ENCODE measurements around the gene DNPH1.

DNA sequence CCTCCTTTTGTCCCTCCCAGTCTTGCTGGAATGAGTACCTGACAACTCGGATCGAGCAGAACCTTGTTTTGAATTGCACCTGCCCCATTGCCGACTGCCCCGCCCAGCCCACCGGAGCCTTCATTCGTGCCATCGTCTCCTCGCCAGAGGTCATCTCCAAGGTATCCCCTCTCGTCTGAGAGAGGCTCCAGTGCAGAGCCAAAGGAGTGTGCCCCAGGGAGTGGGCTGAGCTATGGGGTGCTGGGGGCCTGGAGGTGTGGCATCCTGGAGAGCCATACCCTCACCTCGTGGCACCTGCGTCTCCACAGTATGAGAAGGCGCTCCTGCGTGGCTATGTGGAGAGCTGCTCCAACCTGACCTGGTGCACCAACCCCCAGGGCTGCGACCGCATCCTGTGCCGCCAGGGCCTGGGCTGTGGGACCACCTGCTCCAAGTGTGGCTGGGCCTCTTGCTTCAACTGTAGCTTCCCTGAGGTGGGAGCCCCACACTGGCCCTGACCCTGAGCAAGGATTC lies 8.8 kb downstream of the DNPH1 start:
- TF ChIP-seq, protein P1, sequence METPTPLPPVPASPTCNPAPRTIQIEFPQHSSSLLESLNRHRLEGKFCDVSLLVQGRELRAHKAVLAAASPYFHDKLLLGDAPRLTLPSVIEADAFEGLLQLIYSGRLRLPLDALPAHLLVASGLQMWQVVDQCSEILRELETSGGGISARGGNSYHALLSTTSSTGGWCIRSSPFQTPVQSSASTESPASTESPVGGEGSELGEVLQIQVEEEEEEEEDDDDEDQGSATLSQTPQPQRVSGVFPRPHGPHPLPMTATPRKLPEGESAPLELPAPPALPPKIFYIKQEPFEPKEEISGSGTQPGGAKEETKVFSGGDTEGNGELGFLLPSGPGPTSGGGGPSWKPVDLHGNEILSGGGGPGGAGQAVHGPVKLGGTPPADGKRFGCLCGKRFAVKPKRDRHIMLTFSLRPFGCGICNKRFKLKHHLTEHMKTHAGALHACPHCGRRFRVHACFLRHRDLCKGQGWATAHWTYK (CRISPR knock-in tag; IDR thresholded peaks at IDR 0.05): no peak
- TF ChIP-seq CBX2 (IDR thresholded peaks at IDR 0.05; ENCODE audit: insufficient read depth, low read length, poor library complexity, severe bottlenecking) (no peak), ELF1 (tag; IDR thresholded peaks at IDR 0.05) (no peak), KHSRP (IDR thresholded peaks at IDR 0.05) (no peak), MYNN (IDR thresholded peaks at IDR 0.05) (no peak), MYNN (CRISPR knock-in tag; IDR thresholded peaks at IDR 0.05) (no peak), POLR2AphosphoS5 (IDR thresholded peaks at IDR 0.05; ENCODE audit: control insufficient read depth, insufficient read depth, low read depth, low read length) (no peak), MEIS2 (IDR thresholded peaks at IDR 0.05; ENCODE audit: partially characterized antibody) (no peak)
- TF ChIP-seq, protein P2, sequence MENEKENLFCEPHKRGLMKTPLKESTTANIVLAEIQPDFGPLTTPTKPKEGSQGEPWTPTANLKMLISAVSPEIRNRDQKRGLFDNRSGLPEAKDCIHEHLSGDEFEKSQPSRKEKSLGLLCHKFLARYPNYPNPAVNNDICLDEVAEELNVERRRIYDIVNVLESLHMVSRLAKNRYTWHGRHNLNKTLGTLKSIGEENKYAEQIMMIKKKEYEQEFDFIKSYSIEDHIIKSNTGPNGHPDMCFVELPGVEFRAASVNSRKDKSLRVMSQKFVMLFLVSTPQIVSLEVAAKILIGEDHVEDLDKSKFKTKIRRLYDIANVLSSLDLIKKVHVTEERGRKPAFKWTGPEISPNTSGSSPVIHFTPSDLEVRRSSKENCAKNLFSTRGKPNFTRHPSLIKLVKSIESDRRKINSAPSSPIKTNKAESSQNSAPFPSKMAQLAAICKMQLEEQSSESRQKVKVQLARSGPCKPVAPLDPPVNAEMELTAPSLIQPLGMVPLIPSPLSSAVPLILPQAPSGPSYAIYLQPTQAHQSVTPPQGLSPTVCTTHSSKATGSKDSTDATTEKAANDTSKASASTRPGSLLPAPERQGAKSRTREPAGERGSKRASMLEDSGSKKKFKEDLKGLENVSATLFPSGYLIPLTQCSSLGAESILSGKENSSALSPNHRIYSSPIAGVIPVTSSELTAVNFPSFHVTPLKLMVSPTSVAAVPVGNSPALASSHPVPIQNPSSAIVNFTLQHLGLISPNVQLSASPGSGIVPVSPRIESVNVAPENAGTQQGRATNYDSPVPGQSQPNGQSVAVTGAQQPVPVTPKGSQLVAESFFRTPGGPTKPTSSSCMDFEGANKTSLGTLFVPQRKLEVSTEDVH (IDR thresholded peaks at IDR 0.05; ENCODE audit: low read depth, partially characterized antibody): no peak
- TF ChIP-seq, protein P3, sequence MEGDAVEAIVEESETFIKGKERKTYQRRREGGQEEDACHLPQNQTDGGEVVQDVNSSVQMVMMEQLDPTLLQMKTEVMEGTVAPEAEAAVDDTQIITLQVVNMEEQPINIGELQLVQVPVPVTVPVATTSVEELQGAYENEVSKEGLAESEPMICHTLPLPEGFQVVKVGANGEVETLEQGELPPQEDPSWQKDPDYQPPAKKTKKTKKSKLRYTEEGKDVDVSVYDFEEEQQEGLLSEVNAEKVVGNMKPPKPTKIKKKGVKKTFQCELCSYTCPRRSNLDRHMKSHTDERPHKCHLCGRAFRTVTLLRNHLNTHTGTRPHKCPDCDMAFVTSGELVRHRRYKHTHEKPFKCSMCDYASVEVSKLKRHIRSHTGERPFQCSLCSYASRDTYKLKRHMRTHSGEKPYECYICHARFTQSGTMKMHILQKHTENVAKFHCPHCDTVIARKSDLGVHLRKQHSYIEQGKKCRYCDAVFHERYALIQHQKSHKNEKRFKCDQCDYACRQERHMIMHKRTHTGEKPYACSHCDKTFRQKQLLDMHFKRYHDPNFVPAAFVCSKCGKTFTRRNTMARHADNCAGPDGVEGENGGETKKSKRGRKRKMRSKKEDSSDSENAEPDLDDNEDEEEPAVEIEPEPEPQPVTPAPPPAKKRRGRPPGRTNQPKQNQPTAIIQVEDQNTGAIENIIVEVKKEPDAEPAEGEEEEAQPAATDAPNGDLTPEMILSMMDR (IDR thresholded peaks at IDR 0.05 in 2 of 3, conservative IDR thresholded peaks at IDR 0.05 in 1 of 3; ENCODE audit: insufficient read depth in 2 of 3, low read depth in 1 of 3, low read length in 3 of 3): no peak
- TF ChIP-seq, protein P4, sequence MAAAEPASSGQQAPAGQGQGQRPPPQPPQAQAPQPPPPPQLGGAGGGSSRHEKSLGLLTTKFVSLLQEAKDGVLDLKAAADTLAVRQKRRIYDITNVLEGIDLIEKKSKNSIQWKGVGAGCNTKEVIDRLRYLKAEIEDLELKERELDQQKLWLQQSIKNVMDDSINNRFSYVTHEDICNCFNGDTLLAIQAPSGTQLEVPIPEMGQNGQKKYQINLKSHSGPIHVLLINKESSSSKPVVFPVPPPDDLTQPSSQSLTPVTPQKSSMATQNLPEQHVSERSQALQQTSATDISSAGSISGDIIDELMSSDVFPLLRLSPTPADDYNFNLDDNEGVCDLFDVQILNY (CRISPR knock-in tag; IDR thresholded peaks at IDR 0.05): no peak
- TF ChIP-seq, protein P5, sequence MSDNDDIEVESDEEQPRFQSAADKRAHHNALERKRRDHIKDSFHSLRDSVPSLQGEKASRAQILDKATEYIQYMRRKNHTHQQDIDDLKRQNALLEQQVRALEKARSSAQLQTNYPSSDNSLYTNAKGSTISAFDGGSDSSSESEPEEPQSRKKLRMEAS (CRISPR knock-in tag; IDR thresholded peaks at IDR 0.05): no peak
- TF ChIP-seq, protein P6, sequence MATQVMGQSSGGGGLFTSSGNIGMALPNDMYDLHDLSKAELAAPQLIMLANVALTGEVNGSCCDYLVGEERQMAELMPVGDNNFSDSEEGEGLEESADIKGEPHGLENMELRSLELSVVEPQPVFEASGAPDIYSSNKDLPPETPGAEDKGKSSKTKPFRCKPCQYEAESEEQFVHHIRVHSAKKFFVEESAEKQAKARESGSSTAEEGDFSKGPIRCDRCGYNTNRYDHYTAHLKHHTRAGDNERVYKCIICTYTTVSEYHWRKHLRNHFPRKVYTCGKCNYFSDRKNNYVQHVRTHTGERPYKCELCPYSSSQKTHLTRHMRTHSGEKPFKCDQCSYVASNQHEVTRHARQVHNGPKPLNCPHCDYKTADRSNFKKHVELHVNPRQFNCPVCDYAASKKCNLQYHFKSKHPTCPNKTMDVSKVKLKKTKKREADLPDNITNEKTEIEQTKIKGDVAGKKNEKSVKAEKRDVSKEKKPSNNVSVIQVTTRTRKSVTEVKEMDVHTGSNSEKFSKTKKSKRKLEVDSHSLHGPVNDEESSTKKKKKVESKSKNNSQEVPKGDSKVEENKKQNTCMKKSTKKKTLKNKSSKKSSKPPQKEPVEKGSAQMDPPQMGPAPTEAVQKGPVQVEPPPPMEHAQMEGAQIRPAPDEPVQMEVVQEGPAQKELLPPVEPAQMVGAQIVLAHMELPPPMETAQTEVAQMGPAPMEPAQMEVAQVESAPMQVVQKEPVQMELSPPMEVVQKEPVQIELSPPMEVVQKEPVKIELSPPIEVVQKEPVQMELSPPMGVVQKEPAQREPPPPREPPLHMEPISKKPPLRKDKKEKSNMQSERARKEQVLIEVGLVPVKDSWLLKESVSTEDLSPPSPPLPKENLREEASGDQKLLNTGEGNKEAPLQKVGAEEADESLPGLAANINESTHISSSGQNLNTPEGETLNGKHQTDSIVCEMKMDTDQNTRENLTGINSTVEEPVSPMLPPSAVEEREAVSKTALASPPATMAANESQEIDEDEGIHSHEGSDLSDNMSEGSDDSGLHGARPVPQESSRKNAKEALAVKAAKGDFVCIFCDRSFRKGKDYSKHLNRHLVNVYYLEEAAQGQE (IDR thresholded peaks at IDR 0.05; ENCODE audit: borderline replicate concordance): no peak
- TF ChIP-seq, protein P6 (CRISPR knock-in tag; IDR thresholded peaks at IDR 0.05; ENCODE audit: low read depth): no peak
- TF ChIP-seq, protein P7, sequence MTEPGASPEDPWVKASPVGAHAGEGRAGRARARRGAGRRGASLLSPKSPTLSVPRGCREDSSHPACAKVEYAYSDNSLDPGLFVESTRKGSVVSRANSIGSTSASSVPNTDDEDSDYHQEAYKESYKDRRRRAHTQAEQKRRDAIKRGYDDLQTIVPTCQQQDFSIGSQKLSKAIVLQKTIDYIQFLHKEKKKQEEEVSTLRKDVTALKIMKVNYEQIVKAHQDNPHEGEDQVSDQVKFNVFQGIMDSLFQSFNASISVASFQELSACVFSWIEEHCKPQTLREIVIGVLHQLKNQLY (CRISPR knock-in tag; conservative IDR thresholded peaks at IDR 0.05): no peak
